Measurements from ENCODE around the gene CAPZA1.

CAPZA1 gene

GRCh38 chr1:112689842-112690237 lies 70.2 kb downstream of the CAPZA1 start:
- Histone ChIP-seq H3K27ac (ENCODE audit: low read depth, low read length) (no peak overlapping the region), H2AK5ac (ENCODE audit: low read length) (no peak overlapping the region), H3K36me3 (ENCODE audit: control insufficient read depth, insufficient read depth, low read length) (peaks cover 7% of the 10 kb centered on the region), H2BK5ac (ENCODE audit: low read length) (no peak overlapping the region), H3K18ac (ENCODE audit: low read length) (no peak overlapping the region), H4K8ac (ENCODE audit: low read depth, low read length) (no peak overlapping the region), H3K9ac (ENCODE audit: low read length) (no peak overlapping the region), H4K5ac (ENCODE audit: low read length) (no peak overlapping the region), H3K4me3 (ENCODE audit: low read length) (no peak overlapping the region), H3K4me1 (ENCODE audit: control insufficient read depth, low read depth, low read length) (peaks cover 3% of the 10 kb centered on the region), H2BK15ac (replicated peaks; ENCODE audit: low read depth) (no peak overlapping the region), H2BK120ac (ENCODE audit: low read depth, low read length) (no peak overlapping the region), H3K23ac (ENCODE audit: low read length) (no peak overlapping the region), H3K4me2 (ENCODE audit: low read length) (no peak overlapping the region), H3K79me2 (ENCODE audit: control insufficient read depth, insufficient read depth, low read length) (no peaks in the 10 kb centered on the region), H3K56ac (ENCODE audit: low read length) (no peak overlapping the region), H3K79me1 (ENCODE audit: low read length) (peaks cover 6% of the 10 kb centered on the region), H3K4ac (ENCODE audit: low read depth, low read length) (no peak overlapping the region), H3K27me3 (ENCODE audit: insufficient read depth, low read length, poor library complexity) (no peaks in the 10 kb centered on the region)
- no peak for DNase-seq
- no CpG with 5 or more reads among the region's 11 CpGs for WGBS (ENCODE audit: extremely low coverage, insufficient coverage, low lambda C conversion rate)

- no peak overlapping the region for H3K9ac ChIP-seq (ENCODE audit: low read length)
- no peak overlapping the region for H3K18ac ChIP-seq (ENCODE audit: low read length)
- no peaks in the 10 kb centered on the region for H3K79me1 ChIP-seq (ENCODE audit: low read length)
- H3K27ac ChIP-seq (ENCODE audit: low read depth, low read length), result no peak overlapping the region
- no peaks in the 10 kb centered on the region for H3K4me1 ChIP-seq (ENCODE audit: control insufficient read depth, low read depth, low read length)
- DNase-seq, result no peak
- no peak overlapping the region for H3K4me3 ChIP-seq (ENCODE audit: low read length)
- H3K36me3 ChIP-seq (ENCODE audit: control insufficient read depth, insufficient read depth, low read length), result peaks cover 14% of the 10 kb centered on the region
- no peaks in the 10 kb centered on the region for H3K79me2 ChIP-seq (ENCODE audit: control insufficient read depth, insufficient read depth, low read length)
- no peak overlapping the region for H3K4ac ChIP-seq (ENCODE audit: low read depth, low read length)
- H4K8ac ChIP-seq (ENCODE audit: low read depth, low read length), result no peak overlapping the region
- no CpG with 5 or more reads among the region's 5 CpGs for WGBS (ENCODE audit: extremely low coverage, insufficient coverage, low lambda C conversion rate)
- no peak overlapping the region for H2BK15ac ChIP-seq (replicated peaks; ENCODE audit: low read depth)
- no peak overlapping the region for H2BK5ac ChIP-seq (ENCODE audit: low read length)
- H3K4me2 ChIP-seq (ENCODE audit: low read length), result no peak overlapping the region
- H3K27me3 ChIP-seq (ENCODE audit: insufficient read depth, low read length, poor library complexity), result no peaks in the 10 kb centered on the region
- no peak overlapping the region for H2BK120ac ChIP-seq (ENCODE audit: low read depth, low read length)
- no peak overlapping the region for H2AK5ac ChIP-seq (ENCODE audit: low read length)
- no peak overlapping the region for H4K5ac ChIP-seq (ENCODE audit: low read length)
- no peak overlapping the region for H3K23ac ChIP-seq (ENCODE audit: low read length)
- H3K56ac ChIP-seq (ENCODE audit: low read length), result no peak overlapping the region
Measured at GRCh38 chr1:112692681-112693080, 73.0 kb downstream of the CAPZA1 start.

GRCh38 chr1:112693821-112694220 lies 74.2 kb downstream of the CAPZA1 start:
- H3K4me3 ChIP-seq (ENCODE audit: low read length), result no peak overlapping the region
- H3K27me3 ChIP-seq (ENCODE audit: insufficient read depth, low read length, poor library complexity), result no peaks in the 10 kb centered on the region
- H3K23ac ChIP-seq (ENCODE audit: low read length), result no peak overlapping the region
- H3K4me2 ChIP-seq (ENCODE audit: low read length), result no peak overlapping the region
- no peak overlapping the region for H2AK5ac ChIP-seq (ENCODE audit: low read length)
- no peak overlapping the region for H4K5ac ChIP-seq (ENCODE audit: low read length)
- no peak overlapping the region for H3K18ac ChIP-seq (ENCODE audit: low read length)
- H3K4ac ChIP-seq (ENCODE audit: low read depth, low read length), result no peak overlapping the region
- peaks cover 15% of the 10 kb centered on the region for H3K36me3 ChIP-seq (ENCODE audit: control insufficient read depth, insufficient read depth, low read length)
- H4K8ac ChIP-seq (ENCODE audit: low read depth, low read length), result no peak overlapping the region
- no peak for DNase-seq
- no peak overlapping the region for H3K27ac ChIP-seq (ENCODE audit: low read depth, low read length)
- H3K4me1 ChIP-seq (ENCODE audit: control insufficient read depth, low read depth, low read length), result peaks cover 7% of the 10 kb centered on the region
- no peak overlapping the region for H2BK5ac ChIP-seq (ENCODE audit: low read length)
- no peaks in the 10 kb centered on the region for H3K79me1 ChIP-seq (ENCODE audit: low read length)
- no CpG with 5 or more reads among the region's 6 CpGs for WGBS (ENCODE audit: extremely low coverage, insufficient coverage, low lambda C conversion rate)
- H2BK120ac ChIP-seq (ENCODE audit: low read depth, low read length), result no peak overlapping the region
- no peak overlapping the region for H3K9ac ChIP-seq (ENCODE audit: low read length)
- H3K56ac ChIP-seq (ENCODE audit: low read length), result no peak overlapping the region
- H3K79me2 ChIP-seq (ENCODE audit: control insufficient read depth, insufficient read depth, low read length), result no peaks in the 10 kb centered on the region
- no peak overlapping the region for H2BK15ac ChIP-seq (replicated peaks; ENCODE audit: low read depth)

- Histone ChIP-seq H4K8ac (ENCODE audit: low read depth, low read length) (no peak overlapping the region), H3K79me1 (ENCODE audit: low read length) (no peaks in the 10 kb centered on the region), H3K23ac (ENCODE audit: low read length) (no peak overlapping the region), H3K18ac (ENCODE audit: low read length) (no peak overlapping the region), H3K36me3 (ENCODE audit: control insufficient read depth, insufficient read depth, low read length) (peaks cover 17% of the 10 kb centered on the region), H3K9ac (ENCODE audit: low read length) (no peak overlapping the region), H4K5ac (ENCODE audit: low read length) (no peak overlapping the region), H2BK5ac (ENCODE audit: low read length) (no peak overlapping the region), H3K56ac (ENCODE audit: low read length) (no peak overlapping the region), H2AK5ac (ENCODE audit: low read length) (no peak overlapping the region), H2BK15ac (replicated peaks; ENCODE audit: low read depth) (no peak overlapping the region), H3K4me3 (ENCODE audit: low read length) (no peak overlapping the region), H2BK120ac (ENCODE audit: low read depth, low read length) (no peak overlapping the region), H3K27ac (ENCODE audit: low read depth, low read length) (no peak overlapping the region), H3K4me2 (ENCODE audit: low read length) (no peak overlapping the region), H3K4me1 (ENCODE audit: control insufficient read depth, low read depth, low read length) (peaks cover 10% of the 10 kb centered on the region), H3K27me3 (ENCODE audit: insufficient read depth, low read length, poor library complexity) (no peaks in the 10 kb centered on the region), H3K4ac (ENCODE audit: low read depth, low read length) (no peak overlapping the region), H3K79me2 (ENCODE audit: control insufficient read depth, insufficient read depth, low read length) (no peaks in the 10 kb centered on the region)
- WGBS (ENCODE audit: extremely low coverage, insufficient coverage, low lambda C conversion rate), result no CpG with 5 or more reads among the region's 15 CpGs
- DNase-seq, result no peak
Measured at GRCh38 chr1:112694363-112694929, 74.8 kb downstream of the CAPZA1 start.

GRCh38 chr1:112695276-112695675 lies 75.6 kb downstream of the CAPZA1 start:
- no peak overlapping the region for H4K5ac ChIP-seq (ENCODE audit: low read length)
- H3K23ac ChIP-seq (ENCODE audit: low read length), result no peak overlapping the region
- WGBS (ENCODE audit: extremely low coverage, insufficient coverage, low lambda C conversion rate), result no CpG with 5 or more reads among the region's 9 CpGs
- no peak overlapping the region for H3K4me2 ChIP-seq (ENCODE audit: low read length)
- no peak overlapping the region for H2BK15ac ChIP-seq (replicated peaks; ENCODE audit: low read depth)
- no peak overlapping the region for H3K18ac ChIP-seq (ENCODE audit: low read length)
- H2BK120ac ChIP-seq (ENCODE audit: low read depth, low read length), result no peak overlapping the region
- no peak overlapping the region for H2BK5ac ChIP-seq (ENCODE audit: low read length)
- H3K4ac ChIP-seq (ENCODE audit: low read depth, low read length), result no peak overlapping the region
- H3K27me3 ChIP-seq (ENCODE audit: insufficient read depth, low read length, poor library complexity), result no peaks in the 10 kb centered on the region
- H3K79me2 ChIP-seq (ENCODE audit: control insufficient read depth, insufficient read depth, low read length), result no peaks in the 10 kb centered on the region
- H3K79me1 ChIP-seq (ENCODE audit: low read length), result peaks cover 5% of the 10 kb centered on the region
- no peak overlapping the region for H4K8ac ChIP-seq (ENCODE audit: low read depth, low read length)
- H3K9ac ChIP-seq (ENCODE audit: low read length), result no peak overlapping the region
- H3K27ac ChIP-seq (ENCODE audit: low read depth, low read length), result no peak overlapping the region
- H3K4me3 ChIP-seq (ENCODE audit: low read length), result no peak overlapping the region
- H3K36me3 ChIP-seq (ENCODE audit: control insufficient read depth, insufficient read depth, low read length), result peaks cover 21% of the 10 kb centered on the region
- DNase-seq, result no peak
- H3K56ac ChIP-seq (ENCODE audit: low read length), result no peak overlapping the region
- H2AK5ac ChIP-seq (ENCODE audit: low read length), result no peak overlapping the region
- peaks cover 19% of the 10 kb centered on the region for H3K4me1 ChIP-seq (ENCODE audit: control insufficient read depth, low read depth, low read length)
